EL (cell line): ENCODE results near the gene OTOL1.
"Not testable (repeated sequence)": the region's sequence is repeated elsewhere in the genome, so short reads cannot be mapped to it uniquely, and the experiment has no call there.

Experiments
- DNase-seq: peaks from one replicate; pipeline ENCODE4 v3.0.0-alpha.2; 2016

OTOL1 gene

GRCh38 chr3:161496508-161496907, at the start of gene OTOL1:
OTOL1 (plus strand) TSS chr3:161496808; CDS start chr3:161496808, 0 bp downstream.
- no peak for DNase-seq

- DNase-seq, result no peak
Measured at GRCh38 chr3:161449785-161450184, 46.8 kb upstream of the OTOL1 start.

GRCh38 chr3:161452179-161452578, 44.4 kb upstream of the OTOL1 start:
- no peak for DNase-seq

- no peak for DNase-seq
Measured at GRCh38 chr3:161454615-161455014, 42.0 kb upstream of the OTOL1 start.

- no peak for DNase-seq
Measured at GRCh38 chr3:161455962-161456361, 40.6 kb upstream of the OTOL1 start.

GRCh38 chr3:161462138-161462537, 34.5 kb upstream of the OTOL1 start:
- no peak for DNase-seq

GRCh38 chr3:161471211-161471610, 25.4 kb upstream of the OTOL1 start:
- DNase-seq, result no peak

- no peak for DNase-seq
Measured at GRCh38 chr3:161474139-161474538, 22.5 kb upstream of the OTOL1 start.

- no peak for DNase-seq
Measured at GRCh38 chr3:161474741-161475140, 21.9 kb upstream of the OTOL1 start.

- DNase-seq, result no peak
Measured at GRCh38 chr3:161475206-161475605, 21.4 kb upstream of the OTOL1 start.

- DNase-seq, result peak; percentile 15
Measured at GRCh38 chr3:161475905-161476304, 20.7 kb upstream of the OTOL1 start.

- no peak for DNase-seq
Measured at GRCh38 chr3:161484226-161484625, 12.4 kb upstream of the OTOL1 start.

GRCh38 chr3:161488284-161488683, 8.3 kb upstream of the OTOL1 start:
- DNase-seq, result not testable (repeated sequence)

GRCh38 chr3:161489395-161489794, 7.2 kb upstream of the OTOL1 start:
- no peak for DNase-seq

GRCh38 chr3:161490845-161491244, 5.8 kb upstream of the OTOL1 start:
- not testable (repeated sequence) for DNase-seq

GRCh38 chr3:161498259-161498921, 1.8 kb downstream of the OTOL1 start:
- DNase-seq, result no peak

GRCh38 chr3:161500068-161500796, 3.6 kb downstream of the OTOL1 start:
- DNase-seq, result no peak

GRCh38 chr3:161503271-161503670, 6.7 kb downstream of the OTOL1 start:
- no peak for DNase-seq

GRCh38 chr3:161508852-161509477, 12.4 kb downstream of the OTOL1 start:
- DNase-seq, result peak; percentile 20

GRCh38 chr3:161510510-161511260, 14.1 kb downstream of the OTOL1 start:
- no peak for DNase-seq

- no peak for DNase-seq
Measured at GRCh38 chr3:161523916-161524315, 27.3 kb downstream of the OTOL1 start.

- no peak for DNase-seq
Measured at GRCh38 chr3:161531930-161532329, 35.3 kb downstream of the OTOL1 start.

- DNase-seq, result no peak
Measured at GRCh38 chr3:161540594-161540993, 44.0 kb downstream of the OTOL1 start.
